A549 (cell line): ENCODE measurements around the gene SELENOK. TPM values are rescaled to one million over a fixed set of nuclear protein-coding genes. Genes with fewer than 3 reads are reported as not detected.

ENCODE experiments used
- ATAC-seq, 2 experiments: fragments of 200-7000 bp in 1 of 2; fragments of >200 bp in 1 of 2; cut with Nextera tagmentation in 1 of 2; cut with Tn5 transposase in 1 of 2; 3 replicates each; pipeline versions ENCODE4 v1.8.0 to v1.9.1; 2018 to 2020; ENCODE audit warnings: mild to moderate bottlenecking in 1 of 2, moderate library complexity in 1 of 2
- CTCF ChIA-PET: fragments of 300-600 bp; sonication (Branson Sonifier 250); formaldehyde crosslinking; extraction: SDS; loops from one replicate; lab custom pipeline; 2021; ENCODE audit warnings: antibody characterized with exemption, inconsistent platforms; lab: Yijun Ruan, JAX
- POLR2A ChIA-PET: fragments of 350-600 bp; formaldehyde crosslinking; extraction: SDS; loops from one replicate; lab custom pipeline; 2021; ENCODE audit warnings: antibody characterized with exemption, inconsistent platforms; lab: Yijun Ruan, JAX
- DNase-seq, 2 experiments: peaks; one replicate each; pipeline versions ENCODE4 v3.0.0 to v3.0.0-alpha.2; 2011 to 2016; ENCODE audit warnings: low read depth in 1 of 2, low spot score in 1 of 2
- FAIRE-seq: peaks from 2 replicates; lab custom pipeline; 2011; peaks lifted over from hg19 to GRCh38; lab: Jason Lieb, UNC
- H3K27ac ChIP-seq, 2 experiments: fragments of >200 bp; sonication (Bioruptor Twin); formaldehyde crosslinking; 3 replicates each; pipeline ENCODE4 v1.5.1; 2016 to 2017
- H3K4me1 ChIP-seq: fragments of >200 bp; sonication (Bioruptor Twin); formaldehyde crosslinking; 3 replicates; pipeline ENCODE4 v1.6.1; 2016
- H3K4me2 ChIP-seq: fragments of >200 bp; sonication (Bioruptor Twin); formaldehyde crosslinking; 3 replicates; pipeline ENCODE4 v1.6.1; 2016
- H3K4me3 ChIP-seq: fragments of >200 bp; sonication (Bioruptor Twin); formaldehyde crosslinking; 3 replicates; pipeline ENCODE4 v1.5.1; 2016
- H3K9me3 ChIP-seq: fragments of >200 bp; sonication (Bioruptor Twin); formaldehyde crosslinking; 3 replicates; pipeline ENCODE4 v1.6.1; 2016
- CBX2 ChIP-seq: fragments of 200-600 bp; sonication (generic); IDR thresholded peaks from 2 replicates; pipeline ENCODE4 v1.6.1; 2016; ENCODE audit warnings: low read depth, mild to moderate bottlenecking, borderline replicate concordance
- CTCF ChIP-seq: fragments of >200 bp; sonication (Bioruptor Twin); formaldehyde crosslinking; IDR thresholded peaks from 3 replicates; pipeline ENCODE4 v1.5.1; 2016
- E2F6 ChIP-seq: IDR thresholded peaks from 2 replicates; pipeline ENCODE4 v1.6.1; 2012; ENCODE audit warnings: low read depth, borderline replicate concordance
- HDAC2 ChIP-seq: fragments of 200-600 bp; sonication (generic); IDR thresholded peaks from 2 replicates; pipeline ENCODE4 v1.6.1; 2016
- HEYL ChIP-seq: fragments of 250-450 bp; sonication (Bioruptor Pico); IDR thresholded peaks from 2 replicates; pipeline ENCODE4 v1.8.0; 2021; ENCODE audit warnings: mild to moderate bottlenecking, moderate library complexity
- HOXB5 ChIP-seq: fragments of 250-450 bp; sonication (Bioruptor Pico); IDR thresholded peaks from 2 replicates; pipeline ENCODE4 v1.5.0; 2020; ENCODE audit warnings: mild to moderate bottlenecking, moderate library complexity
- MAZ ChIP-seq: fragments of 150-350 bp; IDR thresholded peaks from 2 replicates; pipeline ENCODE4 v1.6.1; 2014; ENCODE audit warnings: antibody characterized with exemption, low read depth, low read length, borderline replicate concordance
- RCOR1 ChIP-seq: fragments of 150-350 bp; IDR thresholded peaks from 2 replicates; pipeline ENCODE4 v1.6.1; 2014; ENCODE audit warnings: antibody characterized with exemption, low read length, low read depth
- RNF2 ChIP-seq: fragments of 200-600 bp; sonication (generic); IDR thresholded peaks from 2 replicates; pipeline ENCODE4 v1.6.1; 2016; ENCODE audit warnings: low read depth, mild to moderate bottlenecking, antibody characterized with exemption, moderate library complexity, borderline replicate concordance
- SMC3 ChIP-seq: fragments of >200 bp; sonication (Bioruptor Twin); formaldehyde crosslinking; IDR thresholded peaks from 3 replicates; pipeline ENCODE4 v1.6.1; 2018; ENCODE audit warnings: inconsistent platforms
- SREBF2 ChIP-seq: fragments of 450-650 bp; IDR thresholded peaks from 2 replicates; pipeline ENCODE4 v1.6.1; 2014; ENCODE audit warnings: mild to moderate bottlenecking, moderate library complexity
- TFCP2L1 ChIP-seq: fragments of 250-450 bp; sonication (Bioruptor Pico); IDR thresholded peaks from 2 replicates; pipeline ENCODE4 v1.5.0; 2021; ENCODE audit warnings: mild to moderate bottlenecking
- ZFP36 ChIP-seq: fragments of 450-650 bp; IDR thresholded peaks from 2 replicates; pipeline ENCODE4 v1.6.1; 2014; ENCODE audit warnings: borderline replicate concordance; ENCODE audit not compliant: partially characterized antibody
- ZSCAN20 ChIP-seq: fragments of 250-450 bp; sonication (Bioruptor Pico); IDR thresholded peaks from 2 replicates; pipeline ENCODE4 v1.8.0; 2022; ENCODE audit warnings: mild to moderate bottlenecking, moderate library complexity
- WGBS: methylation state at CpG from one replicate; pipeline ENCODE4 v1.1.6; 2017; ENCODE audit errors: missing lambda C conversion rate; 5-methylcytosine and 5-hydroxymethylcytosine counted together
- polyA plus RNA-seq, 4 experiments: library from polyadenylated mRNA; depleted of rRNA in 3 of 4; stranded (reverse); fragments of >200 nt; fragmentation: RNase III in 1 of 4; extraction: RNeasy Plus Mini Kit Qiagen cat#74134 plus additional on column Dnase treatment in 1 of 4; gene quantifications; 2 replicates in 3 of 4; 3 replicates in 1 of 4; pipeline ENCODE4 v1.2.3, GENCODE V29; 2011 to 2017
- TF ChIP-seq, protein P1 (sequence below): fragments of 250-450 bp; sonication (Bioruptor Pico); IDR thresholded peaks from 2 replicates; pipeline ENCODE4 v1.5.0; 2020; ENCODE audit warnings: low read depth, mild to moderate bottlenecking, moderate library complexity
- TF ChIP-seq, protein P2 (sequence below): fragments of 450-650 bp; IDR thresholded peaks from 2 replicates; pipeline ENCODE4 v1.6.1; 2014; ENCODE audit warnings: antibody characterized with exemption
- TF ChIP-seq, protein P3 (sequence below): fragments of 200-600 bp; sonication (generic); IDR thresholded peaks from 2 replicates; pipeline ENCODE4 v1.6.1; 2016; ENCODE audit warnings: antibody characterized with exemption, mild to moderate bottlenecking, moderate library complexity

The SELENOK gene
- polyA plus RNA-seq, 2 of the 4 experiments (the other 2 are of a cell fraction): 44.3 to 54.3 TPM

DNA sequence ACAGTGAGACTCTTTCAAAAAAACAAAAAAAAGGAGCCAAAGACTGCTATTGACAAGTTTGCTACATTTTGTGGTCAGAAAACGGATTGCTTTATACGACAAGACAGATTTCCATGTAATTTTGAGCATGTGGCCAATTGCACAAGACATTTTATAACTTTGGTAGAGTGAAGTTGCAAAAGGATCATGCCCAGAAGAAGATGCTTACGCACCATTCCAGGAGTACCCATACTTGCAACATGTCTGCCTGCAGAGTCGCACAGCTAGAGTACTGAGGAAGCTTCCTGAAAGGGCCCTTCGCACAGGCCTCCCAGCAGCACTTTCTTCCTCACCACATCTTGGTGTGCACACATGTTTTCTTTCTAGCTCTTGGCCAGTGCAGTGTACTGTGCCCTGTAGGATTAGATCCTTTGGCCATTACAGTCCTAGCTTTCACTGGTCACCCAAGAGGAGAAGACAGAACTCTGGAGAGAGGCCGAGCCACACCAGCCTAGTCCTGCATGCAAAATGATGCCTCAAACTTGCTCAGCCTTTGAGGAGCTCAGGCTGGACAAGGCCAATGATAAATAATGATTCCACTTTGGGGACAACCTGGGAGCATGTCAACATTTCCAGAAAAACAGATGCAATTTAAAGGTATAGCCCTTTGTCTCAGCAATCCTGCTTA is 57.1 kb downstream of the SELENOK start:
- WGBS: 90% methylated on average over 6 of the region's 6 CpGs
- H3K4me1 ChIP-seq: no peaks in the 10 kb centered on the region
- CTCF ChIA-PET: interaction anchor here (1.1 kb wide), 2 partner anchors 9 to 27 kb away, joined by 3 read pairs; no protein-coding TSS in a partner anchor
- no peak for DNase-seq
- H3K4me2 ChIP-seq: no peak overlapping the region
- TF ChIP-seq SREBF2: no peak
- TF ChIP-seq E2F6: no peak
- TF ChIP-seq, protein P1, sequence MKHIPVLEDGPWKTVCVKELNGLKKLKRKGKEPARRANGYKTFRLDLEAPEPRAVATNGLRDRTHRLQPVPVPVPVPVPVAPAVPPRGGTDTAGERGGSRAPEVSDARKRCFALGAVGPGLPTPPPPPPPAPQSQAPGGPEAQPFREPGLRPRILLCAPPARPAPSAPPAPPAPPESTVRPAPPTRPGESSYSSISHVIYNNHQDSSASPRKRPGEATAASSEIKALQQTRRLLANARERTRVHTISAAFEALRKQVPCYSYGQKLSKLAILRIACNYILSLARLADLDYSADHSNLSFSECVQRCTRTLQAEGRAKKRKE (CRISPR knock-in tag): no peak
- TF ChIP-seq RCOR1: no peak
- no peak for TF ChIP-seq ZSCAN20 (CRISPR knock-in tag)
- TF ChIP-seq HOXB5 (CRISPR knock-in tag): no peak
- TF ChIP-seq SMC3: no peak
- no peak for TF ChIP-seq MAZ
- no peak for TF ChIP-seq HEYL (CRISPR knock-in tag)
- TF ChIP-seq, protein P2, sequence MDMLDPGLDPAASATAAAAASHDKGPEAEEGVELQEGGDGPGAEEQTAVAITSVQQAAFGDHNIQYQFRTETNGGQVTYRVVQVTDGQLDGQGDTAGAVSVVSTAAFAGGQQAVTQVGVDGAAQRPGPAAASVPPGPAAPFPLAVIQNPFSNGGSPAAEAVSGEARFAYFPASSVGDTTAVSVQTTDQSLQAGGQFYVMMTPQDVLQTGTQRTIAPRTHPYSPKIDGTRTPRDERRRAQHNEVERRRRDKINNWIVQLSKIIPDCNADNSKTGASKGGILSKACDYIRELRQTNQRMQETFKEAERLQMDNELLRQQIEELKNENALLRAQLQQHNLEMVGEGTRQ: no peak
- TF ChIP-seq RNF2: no peak
- TF ChIP-seq ZFP36: no peak
- TF ChIP-seq, protein P3, sequence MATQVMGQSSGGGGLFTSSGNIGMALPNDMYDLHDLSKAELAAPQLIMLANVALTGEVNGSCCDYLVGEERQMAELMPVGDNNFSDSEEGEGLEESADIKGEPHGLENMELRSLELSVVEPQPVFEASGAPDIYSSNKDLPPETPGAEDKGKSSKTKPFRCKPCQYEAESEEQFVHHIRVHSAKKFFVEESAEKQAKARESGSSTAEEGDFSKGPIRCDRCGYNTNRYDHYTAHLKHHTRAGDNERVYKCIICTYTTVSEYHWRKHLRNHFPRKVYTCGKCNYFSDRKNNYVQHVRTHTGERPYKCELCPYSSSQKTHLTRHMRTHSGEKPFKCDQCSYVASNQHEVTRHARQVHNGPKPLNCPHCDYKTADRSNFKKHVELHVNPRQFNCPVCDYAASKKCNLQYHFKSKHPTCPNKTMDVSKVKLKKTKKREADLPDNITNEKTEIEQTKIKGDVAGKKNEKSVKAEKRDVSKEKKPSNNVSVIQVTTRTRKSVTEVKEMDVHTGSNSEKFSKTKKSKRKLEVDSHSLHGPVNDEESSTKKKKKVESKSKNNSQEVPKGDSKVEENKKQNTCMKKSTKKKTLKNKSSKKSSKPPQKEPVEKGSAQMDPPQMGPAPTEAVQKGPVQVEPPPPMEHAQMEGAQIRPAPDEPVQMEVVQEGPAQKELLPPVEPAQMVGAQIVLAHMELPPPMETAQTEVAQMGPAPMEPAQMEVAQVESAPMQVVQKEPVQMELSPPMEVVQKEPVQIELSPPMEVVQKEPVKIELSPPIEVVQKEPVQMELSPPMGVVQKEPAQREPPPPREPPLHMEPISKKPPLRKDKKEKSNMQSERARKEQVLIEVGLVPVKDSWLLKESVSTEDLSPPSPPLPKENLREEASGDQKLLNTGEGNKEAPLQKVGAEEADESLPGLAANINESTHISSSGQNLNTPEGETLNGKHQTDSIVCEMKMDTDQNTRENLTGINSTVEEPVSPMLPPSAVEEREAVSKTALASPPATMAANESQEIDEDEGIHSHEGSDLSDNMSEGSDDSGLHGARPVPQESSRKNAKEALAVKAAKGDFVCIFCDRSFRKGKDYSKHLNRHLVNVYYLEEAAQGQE: no peak
- no peak for TF ChIP-seq CTCF
- TF ChIP-seq CBX2: no peak
- TF ChIP-seq TFCP2L1: no peak
- no peak for TF ChIP-seq HDAC2
- POLR2A ChIA-PET: no interaction called here
- no peaks in the 10 kb centered on the region for H3K9me3 ChIP-seq
- no peak overlapping the region for H3K27ac ChIP-seq
- no peak for ATAC-seq
- no peak for FAIRE-seq
- H3K4me3 ChIP-seq: no peak overlapping the region

Other genes with a start within 250 kb of the SELENOK start
- 1.1 and 2.0 TPM in 2 replicates for gene CHDH, start 45.4 kb downstream of the SELENOK start, polyA plus RNA-seq (2011; rRNA removed)
- gene CHDH, start 45.4 kb downstream of the SELENOK start, polyA plus RNA-seq (2017; fragmentation: RNase III; extraction: RNeasy Plus Mini Kit Qiagen cat#74134 plus additional on column Dnase treatment): 2.1 to 3.3 TPM (median 2.8 TPM) in 3 replicates
- 2.2 and 2.9 TPM in 2 replicates for gene IL17RB, start 45.3 kb downstream of the SELENOK start, polyA plus RNA-seq (2011; rRNA removed)
- gene IL17RB, start 45.3 kb downstream of the SELENOK start, polyA plus RNA-seq (2017; fragmentation: RNase III; extraction: RNeasy Plus Mini Kit Qiagen cat#74134 plus additional on column Dnase treatment): 1.7 to 2.3 TPM (median 1.9 TPM) in 3 replicates
- gene ACTR8, start 9.7 kb downstream of the SELENOK start, polyA plus RNA-seq (2011; rRNA removed): 18.0 and 19.4 TPM in 2 replicates
- 12.5 to 14.1 TPM (median 12.8 TPM) in 3 replicates for gene ACTR8, start 9.7 kb downstream of the SELENOK start, polyA plus RNA-seq (2017; fragmentation: RNase III; extraction: RNeasy Plus Mini Kit Qiagen cat#74134 plus additional on column Dnase treatment)
- 0.04 and 0.05 TPM in 2 replicates for gene CACNA2D3, start 230.7 kb upstream of the SELENOK start, polyA plus RNA-seq (2011; rRNA removed)
- 0.03 to 0.12 TPM (median 0.05 TPM) in 3 replicates for gene CACNA2D3, start 230.7 kb upstream of the SELENOK start, polyA plus RNA-seq (2017; fragmentation: RNase III; extraction: RNeasy Plus Mini Kit Qiagen cat#74134 plus additional on column Dnase treatment)